Measurements from ENCODE around the gene PPRC1. TPM values are rescaled to one million over a fixed set of nuclear protein-coding genes. Genes with fewer than 3 reads are reported as not detected.

Gene PPRC1
- total and polyA plus RNA-seq, 10 donors: 12.1 to 52.5 (median 26.5) TPM

- H3K4me3 ChIP-seq: peak overlapping the region; percentile 90 to 100 (median 98)
- no peaks in the 10 kb centered on the region for H3K27me3 ChIP-seq (replicated peaks in 1 of 7)
- H3K27ac ChIP-seq: peak overlapping the region; percentile 86 to 93 (median 92)
- H3K36me3 ChIP-seq: peaks cover 0 to 14% (median 12%) of the 10 kb centered on the region in 6 donors
- intact Hi-C loops (cut with DNase I; ENCODE audit: low total_unique reads): no loop called here
- TF ChIP-seq POLR2A (IDR thresholded peaks at IDR 0.05) (no peak), CTCF (IDR thresholded peaks at IDR 0.05 in 8 of 11, conservative IDR thresholded peaks at IDR 0.05 in 3 of 11) (no peak)
- WGBS, 5 donors: 0 to 2% (median 1%) methylated on average over 12 to 48 of the region's 48 CpGs
- peak; percentile 92 for DNase-seq
- H3K9me3 ChIP-seq: no peaks in the 10 kb centered on the region
- peaks cover 14 to 50% (median 40%) of the 10 kb centered on the region in 6 donors for H3K4me1 ChIP-seq
Observed at GRCh38 chr10:102133373-102134195, 744 bp downstream of the PPRC1 start.

- no peaks in the 10 kb centered on the region for H3K9me3 ChIP-seq
- peak overlapping the region in 7 of 8 donors; percentile 90 to 100 (median 99) for H3K4me3 ChIP-seq
- peak; percentile 56 for DNase-seq
- H3K36me3 ChIP-seq: peaks cover 0 to 22% (median 20%) of the 10 kb centered on the region in 6 donors
- peaks cover 14 to 50% (median 40%) of the 10 kb centered on the region in 6 donors for H3K4me1 ChIP-seq
- H3K27ac ChIP-seq: peak overlapping the region in 7 of 8 donors; percentile 22 to 93 (median 91)
- no peak for TF ChIP-seq POLR2AphosphoS5 (IDR thresholded peaks at IDR 0.05)
- no peaks in the 10 kb centered on the region for H3K27me3 ChIP-seq (replicated peaks in 1 of 7)
- WGBS, 5 donors: 30 to 86% (median 67%) methylated on average over 2 of the region's 2 CpGs
- intact Hi-C loops (cut with DNase I; ENCODE audit: low total_unique reads): no loop called here
Observed at GRCh38 chr10:102134416-102134815, 1.6 kb downstream of the PPRC1 start.

- Histone ChIP-seq H3K36me3 (peaks cover 3 to 39% (median 36%) of the 10 kb centered on the region in 6 donors), H3K4me1 (peaks cover 14 to 50% (median 40%) of the 10 kb centered on the region in 6 donors), H3K27me3 (replicated peaks in 1 of 7) (no peaks in the 10 kb centered on the region), H3K9me3 (no peaks in the 10 kb centered on the region), H3K27ac (peak overlapping the region in 2 of 8 donors; percentile 11 to 21), H3K4me3 (no peak overlapping the region)
- TF ChIP-seq POLR2AphosphoS5 (IDR thresholded peaks at IDR 0.05) (no peak), POLR2A (IDR thresholded peaks at IDR 0.05) (no peak), CTCF (IDR thresholded peaks at IDR 0.05 in 8 of 11, conservative IDR thresholded peaks at IDR 0.05 in 3 of 11) (no peak)
- intact Hi-C loops (cut with DNase I; ENCODE audit: low total_unique reads): no loop called here
- WGBS, 5 donors: 71 to 86% (median 82%) methylated on average over 7 of the region's 7 CpGs
- DNase-seq: peak; percentile 6
Observed at GRCh38 chr10:102135956-102136526, 3.2 kb downstream of the PPRC1 start.

GRCh38 chr10:102139281-102140110, 6.7 kb downstream of the PPRC1 start:
- H3K4me1 ChIP-seq: peaks cover 6 to 31% (median 24%) of the 10 kb centered on the region in 6 donors
- peaks cover 3 to 73% (median 61%) of the 10 kb centered on the region in 6 donors for H3K36me3 ChIP-seq
- intact Hi-C loops (cut with DNase I; ENCODE audit: low total_unique reads): no loop called here
- H3K4me3 ChIP-seq: no peak overlapping the region
- no peaks in the 10 kb centered on the region for H3K27me3 ChIP-seq (replicated peaks in 1 of 7)
- no peaks in the 10 kb centered on the region for H3K9me3 ChIP-seq
- 87 to 98% (median 95%) methylated on average over 9 to 15 of the region's 15 CpGs for WGBS, 5 donors
- DNase-seq: peak; percentile 51
- TF ChIP-seq POLR2AphosphoS5 (IDR thresholded peaks at IDR 0.05) (no peak), POLR2A (IDR thresholded peaks at IDR 0.05) (no peak), CTCF (IDR thresholded peaks at IDR 0.05 in 8 of 11, conservative IDR thresholded peaks at IDR 0.05 in 3 of 11) (no peak)
- no peak overlapping the region for H3K27ac ChIP-seq

All from spleen (tissue), 11 donors.